Fibroblast of lung (primary cell): ENCODE measurements around the gene CTNND2. TPM values are rescaled to one million over a fixed set of nuclear protein-coding genes. Genes with fewer than 3 reads are reported as not detected.

ENCODE experiments used
- DNase-seq, 2 donors: peaks; one replicate each; pipeline versions ENCODE4 v3.0.0 to v3.0.0-alpha.2; 2010; ENCODE audit warnings: low read depth in 2 of 2
- H2AFZ ChIP-seq: 2 replicates; pipeline ENCODE4 v1.5.1; 2012; ENCODE audit warnings: low read length, control low read depth, inconsistent platforms
- H3K27ac ChIP-seq: 2 replicates; pipeline ENCODE4 v1.5.1; 2011; ENCODE audit warnings: low read length, control low read depth; ENCODE audit not compliant: insufficient read depth
- H3K27me3 ChIP-seq: 2 replicates; pipeline ENCODE4 v1.5.1; 2011; ENCODE audit warnings: mild to moderate bottlenecking, low read length; ENCODE audit not compliant: control insufficient read depth, insufficient read depth
- H3K36me3 ChIP-seq: 2 replicates; pipeline ENCODE4 v1.5.1; 2011; ENCODE audit warnings: low read length; ENCODE audit not compliant: control insufficient read depth, insufficient read depth
- H3K4me1 ChIP-seq: 2 replicates; pipeline ENCODE4 v1.5.1; 2011; ENCODE audit warnings: low read length; ENCODE audit not compliant: control insufficient read depth, insufficient read depth; ENCODE audit errors: extremely low read depth
- H3K4me2 ChIP-seq: 2 replicates; pipeline ENCODE4 v1.5.1; 2011; ENCODE audit warnings: low read length, control low read depth; ENCODE audit not compliant: insufficient read depth; ENCODE audit errors: extremely low read depth
- H3K4me3 ChIP-seq, 4 experiments: fragments of 200-600 bp in 1 of 4; sonication (generic) in 1 of 4; replicated peaks in 1 of 4; 2 replicates each; pipeline ENCODE4 v1.5.1; 2011 to 2016; ENCODE audit warnings: low read length in 4 of 4, low read depth in 3 of 4, mild to moderate bottlenecking in 3 of 4, control low read depth in 2 of 4, inconsistent platforms in 1 of 4, mixed read lengths in 1 of 4; ENCODE audit not compliant: insufficient read depth in 1 of 4; ENCODE audit errors: control extremely low read depth in 1 of 4
- H3K79me2 ChIP-seq: 2 replicates; pipeline ENCODE4 v1.5.1; 2012; ENCODE audit warnings: mild to moderate bottlenecking, low read length, inconsistent platforms; ENCODE audit not compliant: control insufficient read depth, insufficient read depth
- H3K9ac ChIP-seq: 2 replicates; pipeline ENCODE4 v1.5.1; 2011; ENCODE audit warnings: mild to moderate bottlenecking, low read length, control low read depth; ENCODE audit not compliant: insufficient read depth
- H3K9me3 ChIP-seq: 2 replicates; pipeline ENCODE4 v1.5.1; 2012; ENCODE audit warnings: low read depth, low read length; ENCODE audit not compliant: control insufficient read depth, insufficient read depth
- H4K20me1 ChIP-seq: 2 replicates; pipeline ENCODE4 v1.5.1; 2011; ENCODE audit warnings: low read length; ENCODE audit not compliant: control insufficient read depth, insufficient read depth; ENCODE audit errors: extremely low read depth
- EZH2 ChIP-seq: IDR thresholded peaks from 2 replicates; pipeline ENCODE4 v1.5.1; 2012; ENCODE audit warnings: low read length, control low read depth, mild to moderate bottlenecking; ENCODE audit errors: missing control alignments
- polyA plus RNA-seq, 2 donors: library from polyadenylated mRNA; depleted of rRNA in 1 of 2; stranded (reverse) in 1 of 2; unstranded in 1 of 2; fragments of >200 nt; gene quantifications; 2 replicates each; pipeline ENCODE4 v1.2.1, GENCODE V29; 2011 to 2012; ENCODE audit warnings: missing spikeins in 1 of 2
- total RNA-seq: library from RNA; depleted of rRNA; stranded (reverse); fragments of >200 nt; gene quantifications from 2 replicates; pipeline ENCODE4 v1.2.1, GENCODE V29; 2014
- TF ChIP-seq, protein P1 (sequence below), 2 donors: IDR thresholded peaks in 1 of 2; conservative IDR thresholded peaks in 1 of 2; 1 replicate in 1 of 2; 2 replicates in 1 of 2; pipeline ENCODE4 v1.5.1; 2011 to 2012; ENCODE audit warnings: low read length in 2 of 2, control low read depth in 1 of 2, inconsistent platforms in 1 of 2, low read depth in 1 of 2, mild to moderate bottlenecking in 1 of 2

The CTNND2 gene
- total and polyA plus RNA-seq, 2 donors (not counting 1 experiment from before 2014, with no cell fraction given) = not detected

DNA sequence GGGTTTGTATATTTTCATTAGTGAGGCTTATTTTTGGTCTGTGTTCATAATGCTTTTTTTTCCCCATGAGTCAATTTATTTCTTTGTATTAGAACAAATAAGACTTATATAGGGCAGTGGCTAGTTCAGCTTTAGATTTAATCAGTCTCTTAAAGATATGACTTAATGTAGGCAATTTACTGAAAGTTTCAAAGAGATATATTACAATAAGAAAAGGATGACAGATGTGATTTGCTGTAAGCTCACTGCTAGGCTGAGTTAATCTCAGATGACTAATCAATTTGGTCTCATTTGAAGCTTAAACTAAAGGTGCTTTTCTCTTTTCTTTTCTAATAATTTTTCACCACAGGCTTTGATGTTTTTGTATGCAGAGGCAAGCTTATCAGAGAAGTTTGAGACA lies 851.4 kb downstream of the CTNND2 start:
- no peaks in the 10 kb centered on the region for H4K20me1 ChIP-seq
- no peak overlapping the region for H3K27ac ChIP-seq
- H2AFZ ChIP-seq = no peak overlapping the region
- H3K9me3 ChIP-seq = no peaks in the 10 kb centered on the region
- DNase-seq = no peak
- no peaks in the 10 kb centered on the region for H3K27me3 ChIP-seq
- no peaks in the 10 kb centered on the region for H3K79me2 ChIP-seq
- no peaks in the 10 kb centered on the region for H3K36me3 ChIP-seq
- no peak overlapping the region for H3K4me3 ChIP-seq
- TF ChIP-seq EZH2 = no peak
- TF ChIP-seq, protein P1, sequence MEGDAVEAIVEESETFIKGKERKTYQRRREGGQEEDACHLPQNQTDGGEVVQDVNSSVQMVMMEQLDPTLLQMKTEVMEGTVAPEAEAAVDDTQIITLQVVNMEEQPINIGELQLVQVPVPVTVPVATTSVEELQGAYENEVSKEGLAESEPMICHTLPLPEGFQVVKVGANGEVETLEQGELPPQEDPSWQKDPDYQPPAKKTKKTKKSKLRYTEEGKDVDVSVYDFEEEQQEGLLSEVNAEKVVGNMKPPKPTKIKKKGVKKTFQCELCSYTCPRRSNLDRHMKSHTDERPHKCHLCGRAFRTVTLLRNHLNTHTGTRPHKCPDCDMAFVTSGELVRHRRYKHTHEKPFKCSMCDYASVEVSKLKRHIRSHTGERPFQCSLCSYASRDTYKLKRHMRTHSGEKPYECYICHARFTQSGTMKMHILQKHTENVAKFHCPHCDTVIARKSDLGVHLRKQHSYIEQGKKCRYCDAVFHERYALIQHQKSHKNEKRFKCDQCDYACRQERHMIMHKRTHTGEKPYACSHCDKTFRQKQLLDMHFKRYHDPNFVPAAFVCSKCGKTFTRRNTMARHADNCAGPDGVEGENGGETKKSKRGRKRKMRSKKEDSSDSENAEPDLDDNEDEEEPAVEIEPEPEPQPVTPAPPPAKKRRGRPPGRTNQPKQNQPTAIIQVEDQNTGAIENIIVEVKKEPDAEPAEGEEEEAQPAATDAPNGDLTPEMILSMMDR (conservative IDR thresholded peaks at IDR 0.05 in 1 of 2, IDR thresholded peaks at IDR 0.05 in 1 of 2; ENCODE audit: low read depth in 1 of 2, low read length in 2 of 2) = no peak
- no peaks in the 10 kb centered on the region for H3K4me1 ChIP-seq
- H3K9ac ChIP-seq = no peak overlapping the region
- no peak overlapping the region for H3K4me2 ChIP-seq

DNA sequence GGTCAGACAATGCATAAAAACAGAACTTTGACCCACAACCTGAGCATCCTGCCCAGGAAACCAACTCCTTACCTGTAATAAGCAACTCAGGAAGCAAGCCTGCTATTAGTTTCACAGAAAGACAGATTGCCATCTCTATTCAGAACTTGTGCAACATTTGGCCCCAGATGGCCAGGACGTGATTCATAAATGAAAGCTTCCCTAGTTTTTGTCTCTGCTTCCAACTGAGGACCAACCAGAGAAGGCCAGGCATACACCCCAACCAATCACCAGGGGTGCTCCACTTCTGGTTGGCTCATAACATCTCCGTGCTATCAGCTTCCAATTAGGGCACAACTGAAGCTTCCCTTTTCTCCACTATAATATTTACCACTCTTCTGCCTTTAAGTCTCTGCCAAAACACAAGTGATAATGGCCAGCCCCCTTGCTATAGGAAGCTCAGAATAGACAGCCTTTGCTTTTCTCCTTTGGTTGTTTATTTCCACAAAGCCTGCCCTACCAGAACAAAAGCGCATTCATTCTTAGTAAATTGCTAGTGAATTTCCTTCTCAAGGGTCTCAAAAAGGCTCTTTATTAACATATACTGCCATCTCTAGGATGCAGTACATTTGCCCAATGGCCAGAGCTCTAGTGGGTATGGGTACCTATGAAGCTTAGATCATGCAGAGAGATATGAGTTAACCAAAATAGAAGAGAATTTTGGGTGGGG lies 853.5 kb downstream of the CTNND2 start:
- no peaks in the 10 kb centered on the region for H4K20me1 ChIP-seq
- no peak overlapping the region for H3K27ac ChIP-seq
- TF ChIP-seq, protein P1 (conservative IDR thresholded peaks at IDR 0.05 in 1 of 2, IDR thresholded peaks at IDR 0.05 in 1 of 2; ENCODE audit: low read depth in 1 of 2, low read length in 2 of 2) = no peak
- TF ChIP-seq EZH2 = no peak
- no peaks in the 10 kb centered on the region for H3K4me1 ChIP-seq
- no peaks in the 10 kb centered on the region for H3K27me3 ChIP-seq
- peak in 1 of 2 donors; percentile 26 for DNase-seq
- no peaks in the 10 kb centered on the region for H3K79me2 ChIP-seq
- no peak overlapping the region for H2AFZ ChIP-seq
- no peak overlapping the region for H3K4me3 ChIP-seq
- H3K36me3 ChIP-seq = no peaks in the 10 kb centered on the region
- no peak overlapping the region for H3K4me2 ChIP-seq
- no peaks in the 10 kb centered on the region for H3K9me3 ChIP-seq
- no peak overlapping the region for H3K9ac ChIP-seq

DNA sequence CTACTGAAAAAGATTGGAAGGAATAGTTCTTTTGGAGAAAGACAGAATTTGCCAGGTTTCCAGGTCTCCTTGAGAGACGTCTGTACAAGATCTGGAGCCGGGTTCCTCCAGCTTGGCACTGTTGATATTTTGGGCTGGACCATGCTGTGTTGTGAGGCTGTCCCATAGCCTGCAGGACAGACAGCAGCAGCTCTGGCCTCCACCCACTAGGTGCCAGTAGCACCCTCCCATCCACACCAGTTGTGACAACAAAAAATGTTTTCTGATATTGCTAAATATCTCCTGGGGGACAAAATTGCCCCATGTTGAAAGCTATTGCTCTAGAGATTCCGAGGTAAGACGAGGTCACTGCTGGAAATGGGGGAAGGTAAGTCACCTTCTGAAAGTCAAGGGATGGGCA lies 855.5 kb downstream of the CTNND2 start:
- H3K9ac ChIP-seq = no peak overlapping the region
- TF ChIP-seq EZH2 = no peak
- TF ChIP-seq, protein P1 (conservative IDR thresholded peaks at IDR 0.05 in 1 of 2, IDR thresholded peaks at IDR 0.05 in 1 of 2; ENCODE audit: low read depth in 1 of 2, low read length in 2 of 2) = no peak
- no peaks in the 10 kb centered on the region for H3K4me1 ChIP-seq
- no peak overlapping the region for H3K4me2 ChIP-seq
- no peak overlapping the region for H2AFZ ChIP-seq
- no peak for DNase-seq
- no peak overlapping the region for H3K4me3 ChIP-seq
- no peaks in the 10 kb centered on the region for H4K20me1 ChIP-seq
- H3K79me2 ChIP-seq = no peaks in the 10 kb centered on the region
- H3K27me3 ChIP-seq = no peaks in the 10 kb centered on the region
- H3K9me3 ChIP-seq = no peaks in the 10 kb centered on the region
- no peaks in the 10 kb centered on the region for H3K36me3 ChIP-seq
- no peak overlapping the region for H3K27ac ChIP-seq
